Pancreas (tissue), 10 donors: ENCODE measurements around the gene TMEM125. TPM values are rescaled to one million over a fixed set of nuclear protein-coding genes. Genes with fewer than 3 reads are reported as not detected.

Experiments used
- ATAC-seq, 4 donors: fragments of 200-7000 bp; cut with Tn5 transposase; one replicate each; pipeline versions ENCODE4 v1.8.0 to v1.9.1; 2020; ENCODE audit warnings: mild to moderate bottlenecking in 4 of 4, moderate library complexity in 4 of 4
- DNase-seq, 6 donors: peaks; one replicate each; pipeline ENCODE4 v3.0.0-alpha.2; 2020
- FAIRE-seq: peaks from 2 replicates; lab custom pipeline; 2012; peaks lifted over from hg19 to GRCh38; lab: Jason Lieb, UNC
- H3K27ac ChIP-seq, 4 donors: fragments of 200-600 bp; sonication (generic); 1 replicate in 3 of 4; 2 replicates in 1 of 4; pipeline versions ENCODE4 v1.5.0 to v1.8.0; 2020
- H3K27me3 ChIP-seq, 4 donors: fragments of 200-600 bp; one replicate each; pipeline ENCODE4 v1.8.0; 2021
- H3K36me3 ChIP-seq, 3 donors: fragments of 200-600 bp; sonication (generic) in 1 of 3; one replicate each; pipeline versions ENCODE4 v1.5.0 to v1.8.0; 2020 to 2021
- H3K4me1 ChIP-seq, 3 donors: fragments of 200-600 bp; one replicate each; pipeline ENCODE4 v1.8.0; 2021
- H3K4me3 ChIP-seq, 4 donors: fragments of 200-600 bp; sonication (generic) in 2 of 4; one replicate each; pipeline versions ENCODE4 v1.5.0 to v1.8.0; 2020 to 2021
- H3K9me3 ChIP-seq, 4 donors: fragments of 200-600 bp; one replicate each; pipeline ENCODE4 v1.8.0; 2021
- WGBS, 2 donors: extraction: QIAGEN DNeasy Blood & Tissue Kit; methylation state at CpG; one replicate each; pipeline ENCODE4 v1.1.7; 2013; 5-methylcytosine and 5-hydroxymethylcytosine counted together
- intact Hi-C, 3 donors: fragments of 100-400 bp; cut with DNase I; formaldehyde crosslinking; loops; one replicate each; pipeline versions ENCODE4 v1.11.1 to v1.14.2; 2022
- polyA plus RNA-seq, 2 donors: library from polyadenylated mRNA; stranded (reverse); fragments of 200-250 nt; gene quantifications; one replicate each; pipeline ENCODE4 v1.2.3, GENCODE V29; 2013
- total RNA-seq, 6 donors: library from RNA; stranded (reverse); fragmentation: NEBNext Ultra II Directional in 4 of 6; extraction: Animal tissue kit (Norgen Biotek cat#: 25700) in 4 of 6; gene quantifications; one replicate each; pipeline versions ENCODE4 v1.2.1 to v1.2.4, GENCODE V29; 2021 to 2023
- TF ChIP-seq, protein P1 (sequence below), 4 donors: fragments of 200-600 bp; sonication (generic) in 3 of 4; IDR thresholded peaks; one replicate each; pipeline versions ENCODE4 v1.5.0 to v1.8.0; 2021; ENCODE audit warnings: antibody characterized with exemption in 4 of 4
- donor health status: healthy with polysubstance abuse.
- donor health status: DM: no; HTN: no; CAD: no; lungs with moderate emphysema.
- donor health status: DM: no; HTN: no; CAD: no.
- donor health status: control.
- donor health status: control.
- donor health status: Bipolar disorder and iron deficiency.
- donor health status: DM: yes; HTN: yes; CAD: no.
- donor health status: DM: no; HTN: no; CAD: no.
- donor health status: DM: no; HTN: no; CAD: no.
- donor health status: DM: yes; HTN: yes; CAD: no.

Gene TMEM125
- total and polyA plus RNA-seq, 8 donors, result 27.5 to 75.0 (median 44.4) TPM

- no peaks in the 10 kb centered on the region for H3K36me3 ChIP-seq
- FAIRE-seq (no peak), ATAC-seq (peak in 3 of 4 donors; percentile 16 to 59 (median 57)), DNase-seq (peak in 2 of 6 donors; percentile 1 to 2)
- TF ChIP-seq, protein P1, sequence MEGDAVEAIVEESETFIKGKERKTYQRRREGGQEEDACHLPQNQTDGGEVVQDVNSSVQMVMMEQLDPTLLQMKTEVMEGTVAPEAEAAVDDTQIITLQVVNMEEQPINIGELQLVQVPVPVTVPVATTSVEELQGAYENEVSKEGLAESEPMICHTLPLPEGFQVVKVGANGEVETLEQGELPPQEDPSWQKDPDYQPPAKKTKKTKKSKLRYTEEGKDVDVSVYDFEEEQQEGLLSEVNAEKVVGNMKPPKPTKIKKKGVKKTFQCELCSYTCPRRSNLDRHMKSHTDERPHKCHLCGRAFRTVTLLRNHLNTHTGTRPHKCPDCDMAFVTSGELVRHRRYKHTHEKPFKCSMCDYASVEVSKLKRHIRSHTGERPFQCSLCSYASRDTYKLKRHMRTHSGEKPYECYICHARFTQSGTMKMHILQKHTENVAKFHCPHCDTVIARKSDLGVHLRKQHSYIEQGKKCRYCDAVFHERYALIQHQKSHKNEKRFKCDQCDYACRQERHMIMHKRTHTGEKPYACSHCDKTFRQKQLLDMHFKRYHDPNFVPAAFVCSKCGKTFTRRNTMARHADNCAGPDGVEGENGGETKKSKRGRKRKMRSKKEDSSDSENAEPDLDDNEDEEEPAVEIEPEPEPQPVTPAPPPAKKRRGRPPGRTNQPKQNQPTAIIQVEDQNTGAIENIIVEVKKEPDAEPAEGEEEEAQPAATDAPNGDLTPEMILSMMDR (IDR thresholded peaks at IDR 0.05), result no peak
- WGBS, 2 donors, result 69% methylated on average over 7 of the region's 7 CpGs
- H3K27me3 ChIP-seq, result no peaks in the 10 kb centered on the region
- peaks cover 0 to 4% (median 0%) of the 10 kb centered on the region in 3 donors for H3K4me1 ChIP-seq
- H3K9me3 ChIP-seq, result no peaks in the 10 kb centered on the region
- H3K27ac ChIP-seq, result no peak overlapping the region
- intact Hi-C loops, result no loop called here
- no peak overlapping the region for H3K4me3 ChIP-seq
Measured at GRCh38 chr1:43302721-43303470, 33.1 kb downstream of the TMEM125 start.

DNA sequence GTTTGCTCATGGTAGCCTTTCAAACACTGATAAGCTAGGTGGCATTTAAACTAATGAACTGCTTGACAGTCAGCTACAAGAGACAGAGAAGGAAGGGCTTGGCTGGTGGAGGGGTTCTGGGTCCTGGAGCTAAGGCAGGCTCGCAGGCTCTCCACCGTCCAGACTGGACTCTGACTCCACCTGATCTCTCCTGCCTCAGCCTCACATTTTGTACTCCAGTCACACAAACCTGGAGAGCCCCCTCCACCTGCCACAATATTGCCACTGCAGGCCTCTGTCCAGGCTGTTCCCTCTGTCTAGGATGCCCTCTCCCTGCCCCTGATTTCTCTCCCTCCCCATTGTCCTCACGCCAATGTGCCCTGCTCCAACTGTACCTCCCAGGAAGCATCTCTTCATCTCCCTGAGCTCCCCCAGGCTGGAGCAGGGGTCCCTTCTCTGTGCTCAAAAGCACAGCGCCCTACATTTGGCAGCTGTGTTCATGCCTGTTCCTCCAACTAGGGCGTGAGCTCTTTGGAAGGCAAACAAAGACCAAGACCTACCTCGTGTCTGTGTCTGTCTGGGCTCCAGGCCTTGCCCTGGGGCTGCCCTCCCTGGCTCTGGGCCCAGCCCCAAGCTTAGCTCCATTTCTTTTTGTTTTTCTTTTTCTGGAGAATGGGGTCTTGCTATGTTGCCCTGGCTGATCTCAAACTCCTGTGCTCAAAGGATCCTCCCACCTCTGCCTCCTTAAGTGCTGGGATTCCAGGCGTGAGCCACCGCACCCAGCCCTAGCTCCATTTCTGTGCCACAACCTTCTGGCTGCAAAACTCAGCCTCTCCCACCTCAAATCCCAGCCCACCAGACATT lies 33.9 kb downstream of the TMEM125 start:
- FAIRE-seq (no peak), DNase-seq (peak in 2 of 6 donors; percentile 6 to 29), ATAC-seq (peak in 2 of 4 donors; percentile 19 to 36)
- H3K9me3 ChIP-seq, result no peaks in the 10 kb centered on the region
- intact Hi-C loops, result no loop called here
- H3K27me3 ChIP-seq, result no peaks in the 10 kb centered on the region
- no peak overlapping the region for H3K4me3 ChIP-seq
- WGBS, 2 donors, result 65% methylated on average over 8 of the region's 8 CpGs
- no peaks in the 10 kb centered on the region for H3K36me3 ChIP-seq
- TF ChIP-seq, protein P1 (IDR thresholded peaks at IDR 0.05), result no peak
- H3K27ac ChIP-seq, result no peak overlapping the region
- peaks cover 0 to 4% (median 0%) of the 10 kb centered on the region in 3 donors for H3K4me1 ChIP-seq

- H3K36me3 ChIP-seq, result no peaks in the 10 kb centered on the region
- ATAC-seq (no peak), FAIRE-seq (no peak), DNase-seq (no peak)
- H3K27ac ChIP-seq, result no peak overlapping the region
- WGBS, 2 donors, result 79 to 82% methylated on average over 8 of the region's 8 CpGs
- intact Hi-C loops, result no loop called here
- H3K9me3 ChIP-seq, result no peaks in the 10 kb centered on the region
- TF ChIP-seq, protein P1 (IDR thresholded peaks at IDR 0.05), result no peak
- no peak overlapping the region for H3K4me3 ChIP-seq
- no peaks in the 10 kb centered on the region for H3K27me3 ChIP-seq
- H3K4me1 ChIP-seq, result peaks cover 0 to 4% (median 0%) of the 10 kb centered on the region in 3 donors
Measured at GRCh38 chr1:43304314-43304681, 34.5 kb downstream of the TMEM125 start.

DNA sequence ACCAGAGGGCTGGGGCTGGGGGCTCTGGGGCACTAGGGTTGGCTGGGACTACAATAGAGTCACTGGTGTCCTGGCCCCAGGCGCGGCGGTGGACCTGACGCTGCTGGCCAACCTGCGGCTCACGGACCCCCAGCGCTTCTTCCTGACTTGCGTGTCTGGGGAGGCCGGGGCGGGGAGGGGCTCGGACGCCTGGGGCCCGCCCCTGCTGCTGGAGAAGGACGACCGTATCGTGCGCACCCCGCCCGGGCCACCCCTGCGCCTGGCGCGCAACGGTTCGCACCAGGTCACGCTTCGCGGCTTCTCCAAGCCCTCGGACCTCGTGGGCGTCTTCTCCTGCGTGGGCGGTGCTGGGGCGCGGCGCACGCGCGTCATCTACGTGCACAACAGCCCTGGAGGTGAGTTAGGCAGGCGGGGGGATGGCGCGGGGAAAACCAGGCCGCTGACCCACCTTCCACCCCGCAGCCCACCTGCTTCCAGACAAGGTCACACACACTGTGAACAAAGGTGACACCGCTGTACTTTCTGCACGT lies 35.1 kb downstream of the TMEM125 start:
- FAIRE-seq (no peak), DNase-seq (peak in 2 of 6 donors; percentile 54), ATAC-seq (no peak)
- TF ChIP-seq, protein P1 (IDR thresholded peaks at IDR 0.05), result no peak
- Histone ChIP-seq H3K4me1 (peaks cover 0 to 4% (median 0%) of the 10 kb centered on the region in 3 donors), H3K4me3 (no peak overlapping the region), H3K27ac (no peak overlapping the region), H3K27me3 (no peaks in the 10 kb centered on the region), H3K9me3 (no peaks in the 10 kb centered on the region), H3K36me3 (no peaks in the 10 kb centered on the region)
- intact Hi-C loops, result no loop called here
- 90 to 94% methylated on average over 46 of the region's 46 CpGs for WGBS, 2 donors
